Esophagus muscularis mucosa (tissue), 3 donors: ENCODE data around the gene TRABD2B.

Source experiments
- CTCF ChIP-seq, 3 experiments: fragments of 200-600 bp in 2 of 3; fragments of 450-650 bp in 1 of 3; sonication (generic) in 2 of 3; IDR thresholded peaks; one replicate each; pipeline ENCODE4 v1.5.1; 2017 to 2019; ENCODE audit warnings: antibody characterized with exemption in 3 of 3, mild to moderate bottlenecking in 2 of 3, moderate library complexity in 1 of 3
- POLR2A ChIP-seq: fragments of 450-650 bp; IDR thresholded peaks from one replicate; pipeline ENCODE4 v1.6.1; 2017; ENCODE audit warnings: antibody characterized with exemption, moderate library complexity, mild to moderate bottlenecking, low read depth
- POLR2AphosphoS5 ChIP-seq, 2 donors: sonication (generic); formaldehyde crosslinking; IDR thresholded peaks; one replicate each; pipeline ENCODE4 v1.6.1; 2017; ENCODE audit warnings: antibody characterized with exemption in 2 of 2

GRCh38 chr1:47745715-47746609 lies 251.2 kb downstream of the TRABD2B start:
- no peak for TF ChIP-seq CTCF (IDR thresholded peaks at IDR 0.05)
- no peak for TF ChIP-seq POLR2A
- no peak for TF ChIP-seq POLR2AphosphoS5 (IDR thresholded peaks at IDR 0.05)
